LNCAP (cell line): ENCODE data around the gene TIGIT.

Experiments
- CTCF ChIP-seq: fragments of 450-650 bp; IDR thresholded peaks from 2 replicates; pipeline ENCODE4 v1.5.1; 2017; ENCODE audit warnings: mild to moderate bottlenecking

Gene TIGIT

GRCh38 chr3:114293838-114294535 is at the start of gene TIGIT:
Gene TIGIT, plus strand, starts transcription at chr3:114294028. Its CDS starts 34 bp downstream, at chr3:114294062.
- TF ChIP-seq CTCF, result no peak

GRCh38 chr3:114252954-114253353 is 40.9 kb upstream of the TIGIT start:
- no peak for TF ChIP-seq CTCF

GRCh38 chr3:114253505-114253904 is 40.3 kb upstream of the TIGIT start:
- no peak for TF ChIP-seq CTCF

GRCh38 chr3:114259566-114259965 is 34.3 kb upstream of the TIGIT start:
- no peak for TF ChIP-seq CTCF

- no peak for TF ChIP-seq CTCF
These were observed 33.7 kb upstream of the TIGIT start for GRCh38 chr3:114260152-114260551.

- no peak for TF ChIP-seq CTCF
These were observed 23.8 kb upstream of the TIGIT start for GRCh38 chr3:114270019-114270418.

- no peak for TF ChIP-seq CTCF
These were observed 21.6 kb upstream of the TIGIT start for GRCh38 chr3:114272271-114272670.

- TF ChIP-seq CTCF, result no peak
These were observed 18.9 kb upstream of the TIGIT start for GRCh38 chr3:114274929-114275328.
